Measurements from ENCODE around the gene MAP1LC3B2.

- TF ChIP-seq POLR2A (IDR thresholded peaks at IDR 0.05; ENCODE audit: low read depth, low read length): no peak
- TF ChIP-seq POLR2AphosphoS5 (IDR thresholded peaks at IDR 0.05; ENCODE audit: low read depth, low read length): no peak
- no peak for TF ChIP-seq TAF1 (IDR thresholded peaks at IDR 0.05; ENCODE audit: low read depth, low read length)
- no peak for TF ChIP-seq SPI1 (IDR thresholded peaks at IDR 0.05; ENCODE audit: low read depth, low read length)
- TF ChIP-seq POU2F2 (IDR thresholded peaks at IDR 0.05; ENCODE audit: low read depth, low read length): no peak
- no peak for TF ChIP-seq PAX5 (IDR thresholded peaks at IDR 0.05; ENCODE audit: insufficient read depth, low read length, severe bottlenecking)
Measured at GRCh38 chr12:116542345-116542956, 16.7 kb upstream of the MAP1LC3B2 start.

Data from GM12891 (cell line).